HG02852 (cell line): ENCODE measurements around the gene DHX15.

Experiments used
- ATAC-seq: cut with Tn5 transposase; IDR thresholded peaks from one replicate; pipeline ENCODE4 v1.9.1; 2021; ENCODE audit warnings: mild to moderate bottlenecking, moderate library complexity; ENCODE audit not compliant: unreplicated experiment

DHX15 gene

GRCh38 chr4:24583451-24584210 is 723 bp downstream of the DHX15 start:
- ATAC-seq, result peak; percentile 26

- ATAC-seq, result no peak
Observed at GRCh38 chr4:24582235-24582832, 2.0 kb downstream of the DHX15 start.

- ATAC-seq, result no peak
Observed at GRCh38 chr4:24578364-24578763, 6.0 kb downstream of the DHX15 start.

- no peak for ATAC-seq
Observed at GRCh38 chr4:24576276-24576675, 8.1 kb downstream of the DHX15 start.

- no peak for ATAC-seq
Observed at GRCh38 chr4:24574236-24574635, 10.1 kb downstream of the DHX15 start.

- no peak for ATAC-seq
Observed at GRCh38 chr4:24573582-24573981, 10.8 kb downstream of the DHX15 start.

- no peak for ATAC-seq
Observed at GRCh38 chr4:24570574-24571236, 13.6 kb downstream of the DHX15 start.

- no peak for ATAC-seq
Observed at GRCh38 chr4:24570172-24570571, 14.2 kb downstream of the DHX15 start.

- no peak for ATAC-seq
Observed at GRCh38 chr4:24569662-24570061, 14.7 kb downstream of the DHX15 start.

GRCh38 chr4:24568425-24568824 is 15.9 kb downstream of the DHX15 start:
- no peak for ATAC-seq

- ATAC-seq, result no peak
Observed at GRCh38 chr4:24565054-24565453, 19.3 kb downstream of the DHX15 start.

- no peak for ATAC-seq
Observed at GRCh38 chr4:24564488-24564887, 19.9 kb downstream of the DHX15 start.

- no peak for ATAC-seq
Observed at GRCh38 chr4:24561438-24562139, 22.8 kb downstream of the DHX15 start.

GRCh38 chr4:24560868-24561368 is 23.4 kb downstream of the DHX15 start:
- ATAC-seq, result no peak

- ATAC-seq, result no peak
Observed at GRCh38 chr4:24559889-24560288, 24.5 kb downstream of the DHX15 start.

- ATAC-seq, result no peak
Observed at GRCh38 chr4:24559032-24559821, 25.1 kb downstream of the DHX15 start.

GRCh38 chr4:24557026-24558025 is 27.0 kb downstream of the DHX15 start:
- no peak for ATAC-seq

- ATAC-seq, result peak; percentile 54
Observed at GRCh38 chr4:24551492-24552289, 32.7 kb downstream of the DHX15 start.
